HG03520 (cell line): ENCODE measurements around the gene HSDL1.
A peak's percentile ranks its signal among the peaks of the same experiment; 100 is the strongest.

ENCODE experiments used
- ATAC-seq: cut with Tn5 transposase; IDR thresholded peaks from one replicate; pipeline ENCODE4 v1.9.1; 2021; ENCODE audit warnings: mild to moderate bottlenecking, moderate library complexity; ENCODE audit not compliant: unreplicated experiment

HSDL1 gene

GRCh38 chr16:84176192-84177053 is 31.4 kb upstream of the HSDL1 start:
- no peak for ATAC-seq

GRCh38 chr16:84175350-84176081 is 30.5 kb upstream of the HSDL1 start:
- ATAC-seq = peak; percentile 70

GRCh38 chr16:84174396-84174795 is 29.4 kb upstream of the HSDL1 start:
- ATAC-seq = no peak

GRCh38 chr16:84169765-84170310 is 24.9 kb upstream of the HSDL1 start:
- ATAC-seq = no peak

GRCh38 chr16:84166796-84167695 is 22.1 kb upstream of the HSDL1 start:
- ATAC-seq = no peak

GRCh38 chr16:84165746-84166145 is 20.8 kb upstream of the HSDL1 start:
- ATAC-seq = no peak

- ATAC-seq = no peak
Measured at GRCh38 chr16:84161801-84162200, 16.8 kb upstream of the HSDL1 start.

GRCh38 chr16:84161037-84161436 is 16.1 kb upstream of the HSDL1 start:
- no peak for ATAC-seq

GRCh38 chr16:84159800-84160199 is 14.8 kb upstream of the HSDL1 start:
- no peak for ATAC-seq

- no peak for ATAC-seq
Measured at GRCh38 chr16:84159007-84159406, 14.0 kb upstream of the HSDL1 start.

GRCh38 chr16:84156342-84156784 is 11.4 kb upstream of the HSDL1 start:
- no peak for ATAC-seq

GRCh38 chr16:84155771-84156170 is 10.8 kb upstream of the HSDL1 start:
- no peak for ATAC-seq

- ATAC-seq = no peak
Measured at GRCh38 chr16:84155226-84155625, 10.2 kb upstream of the HSDL1 start.

GRCh38 chr16:84153660-84154214 is 8.8 kb upstream of the HSDL1 start:
- no peak for ATAC-seq

- ATAC-seq = no peak
Measured at GRCh38 chr16:84150926-84151325, 5.9 kb upstream of the HSDL1 start.

- no peak for ATAC-seq
Measured at GRCh38 chr16:84144209-84144858, 643 bp downstream of the HSDL1 start.

- no peak for ATAC-seq
Measured at GRCh38 chr16:84143784-84144199, 1.2 kb downstream of the HSDL1 start.

GRCh38 chr16:84143081-84143480 is 1.9 kb downstream of the HSDL1 start:
- ATAC-seq = no peak

GRCh38 chr16:84141143-84141670 is 3.8 kb downstream of the HSDL1 start:
- ATAC-seq = no peak
